NCI-H1417 (cell line): ENCODE results near the gene TMEM128.

ENCODE experiments used
- DNase-seq, 3 experiments: peaks; one replicate each; lab custom pipeline; 2025; lab: John Stamatoyannopoulos, UW

TMEM128 gene

DNA sequence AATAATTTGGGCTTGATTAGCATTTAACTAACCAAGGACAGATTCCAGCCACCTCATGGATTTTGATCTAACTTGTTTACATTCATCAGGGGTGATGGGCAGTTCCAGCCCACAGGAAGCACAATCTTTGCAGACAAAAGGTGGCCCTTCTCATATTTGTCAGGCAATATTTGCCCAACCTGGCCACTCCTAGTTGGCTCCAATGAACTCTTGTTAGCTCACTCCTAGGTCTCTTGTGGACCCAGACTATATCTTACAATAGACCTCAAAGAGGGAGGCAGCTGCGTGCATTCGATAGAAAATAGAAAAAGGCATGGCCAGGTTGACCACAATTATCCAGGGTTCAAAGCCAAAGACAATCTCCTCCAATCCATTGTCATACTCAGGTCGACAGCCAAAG, 59.5 kb downstream of the TMEM128 start:
- DNase-seq, result peak in 1 of 3 experiments; percentile 26
